GM13976 (cell line): ENCODE results near the gene ACIN1.

ENCODE experiments used
- DNase-seq: peaks from one replicate; pipeline ENCODE4 v3.0.0; 2012; ENCODE audit warnings: low spot score
- CTCF ChIP-seq: IDR thresholded peaks from 2 replicates; pipeline ENCODE4 v1.5.1; 2012; ENCODE audit warnings: borderline replicate concordance, mild to moderate bottlenecking; ENCODE audit not compliant: insufficient read depth; ENCODE audit errors: extremely low read depth, missing control alignments, control extremely low read depth
- in situ Hi-C: fragments of 300-500 bp; cut with MboI; formaldehyde crosslinking; loops from one replicate; pipeline ENCODE4 v1.12.0; 2022; ENCODE audit warnings: low sequenced_read_pairs, mixed read lengths, inconsistent platforms; ENCODE audit not compliant: unreplicated experiment

The ACIN1 gene

GRCh38 chr14:23071921-23072539 is 22.9 kb downstream of the ACIN1 start:
- in situ Hi-C loops = no loop called here
- no peak for DNase-seq
- no peak for TF ChIP-seq CTCF

GRCh38 chr14:23071244-23071920 is 23.6 kb downstream of the ACIN1 start:
- no peak for TF ChIP-seq CTCF
- in situ Hi-C loops = no loop called here
- peak; percentile 88 for DNase-seq

- in situ Hi-C loops = no loop called here
- TF ChIP-seq CTCF = no peak
- peak; percentile 18 for DNase-seq
Observed at GRCh38 chr14:23070262-23071129, 24.4 kb downstream of the ACIN1 start.

- in situ Hi-C loops = no loop called here
- DNase-seq = no peak
- no peak for TF ChIP-seq CTCF
Observed at GRCh38 chr14:23069413-23069806, 25.5 kb downstream of the ACIN1 start.

GRCh38 chr14:23068789-23069412 is 26.0 kb downstream of the ACIN1 start:
- TF ChIP-seq CTCF = peak; percentile 97
- in situ Hi-C loops = no loop called here
- DNase-seq = peak; percentile 92
